Measurements from ENCODE around the gene DYNC1LI1.

- no peak for TF ChIP-seq CTCF (conservative IDR thresholded peaks at IDR 0.05; ENCODE audit: low read length)
- no peak for TF ChIP-seq EZH2phosphoT487 (IDR thresholded peaks at IDR 0.05; ENCODE audit: borderline replicate concordance, low read depth, low read length)
These were observed 25.8 kb downstream of the DYNC1LI1 start for GRCh38 chr3:32544894-32545293.
